ENCODE measurements around the gene LCMT2.

LCMT2 gene

GRCh38 chr15:43329960-43330779 is at the start of gene LCMT2:
LCMT2 (minus strand) TSS chr15:43330573; CDS start chr15:43330489, 84 bp downstream.
- DNase-seq (ENCODE audit: low read depth in 1 of 2, low spot score in 1 of 2), result peak; percentile 80 to 83

- no peak for DNase-seq (ENCODE audit: low read depth in 1 of 2, low spot score in 1 of 2)
These were observed 48.2 kb upstream of the LCMT2 start for GRCh38 chr15:43378601-43379000.

- no peak for DNase-seq (ENCODE audit: low read depth in 1 of 2, low spot score in 1 of 2)
These were observed 45.8 kb upstream of the LCMT2 start for GRCh38 chr15:43376017-43376705.

- DNase-seq (ENCODE audit: low read depth in 1 of 2, low spot score in 1 of 2), result peak; percentile 41 to 64
These were observed 40.9 kb upstream of the LCMT2 start, which contains the start of the genes TUBGCP4 and ZSCAN29 for GRCh38 chr15:43370975-43371974. TUBGCP4 (plus strand) TSS chr15:43371101; CDS start chr15:43371355, 254 bp downstream. ZSCAN29 (minus strand) TSS chr15:43371043; CDS start chr15:43369913, 1,130 bp downstream.

- no peak for DNase-seq (ENCODE audit: low read depth in 1 of 2, low spot score in 1 of 2)
These were observed 40.1 kb upstream of the LCMT2 start for GRCh38 chr15:43370310-43370974.

- DNase-seq (ENCODE audit: low read depth in 1 of 2, low spot score in 1 of 2), result no peak
These were observed 31.0 kb upstream of the LCMT2 start for GRCh38 chr15:43361313-43361903.

- DNase-seq (ENCODE audit: low read depth in 1 of 2, low spot score in 1 of 2), result no peak
These were observed 30.4 kb upstream of the LCMT2 start for GRCh38 chr15:43360821-43361220.

GRCh38 chr15:43352693-43353382 is 22.5 kb upstream of the LCMT2 start:
- DNase-seq (ENCODE audit: low read depth in 1 of 2, low spot score in 1 of 2), result no peak

GRCh38 chr15:43347114-43347513 is 16.7 kb upstream of the LCMT2 start:
- DNase-seq (ENCODE audit: low read depth in 1 of 2, low spot score in 1 of 2), result no peak

- DNase-seq (ENCODE audit: low read depth in 1 of 2, low spot score in 1 of 2), result no peak
These were observed 15.9 kb upstream of the LCMT2 start for GRCh38 chr15:43346305-43346704.

- DNase-seq (ENCODE audit: low read depth in 1 of 2, low spot score in 1 of 2), result no peak
These were observed 361 bp upstream of the LCMT2 start for GRCh38 chr15:43330780-43331087.

- no peak for DNase-seq (ENCODE audit: low read depth in 1 of 2, low spot score in 1 of 2)
These were observed 985 bp downstream of the LCMT2 start for GRCh38 chr15:43329217-43329959.

- DNase-seq (ENCODE audit: low read depth in 1 of 2, low spot score in 1 of 2), result no peak
These were observed 5.2 kb downstream of the LCMT2 start for GRCh38 chr15:43325039-43325684.

GRCh38 chr15:43318990-43319771 is 11.2 kb downstream of the LCMT2 start:
- no peak for DNase-seq (ENCODE audit: low read depth in 1 of 2, low spot score in 1 of 2)

- DNase-seq (ENCODE audit: low read depth in 1 of 2, low spot score in 1 of 2), result no peak
These were observed 12.7 kb downstream of the LCMT2 start for GRCh38 chr15:43317566-43318184.

GRCh38 chr15:43316971-43317346 is 13.4 kb downstream of the LCMT2 start:
- no peak for DNase-seq (ENCODE audit: low read depth in 1 of 2, low spot score in 1 of 2)

All from activated T-helper 1 cell treated with anti-CD3 and anti-CD28 coated beads, Interleukin-2, amount 50 U/mL, for 16 hours (primary cell).